ENCODE results near the gene EXOC4. TPM values are rescaled to one million over a fixed set of nuclear protein-coding genes. Genes with fewer than 3 reads are reported as not detected.

The EXOC4 gene
- total and polyA plus RNA-seq, 2 experiments from 2014 or later: 23.9 to 51.7 TPM

DNA sequence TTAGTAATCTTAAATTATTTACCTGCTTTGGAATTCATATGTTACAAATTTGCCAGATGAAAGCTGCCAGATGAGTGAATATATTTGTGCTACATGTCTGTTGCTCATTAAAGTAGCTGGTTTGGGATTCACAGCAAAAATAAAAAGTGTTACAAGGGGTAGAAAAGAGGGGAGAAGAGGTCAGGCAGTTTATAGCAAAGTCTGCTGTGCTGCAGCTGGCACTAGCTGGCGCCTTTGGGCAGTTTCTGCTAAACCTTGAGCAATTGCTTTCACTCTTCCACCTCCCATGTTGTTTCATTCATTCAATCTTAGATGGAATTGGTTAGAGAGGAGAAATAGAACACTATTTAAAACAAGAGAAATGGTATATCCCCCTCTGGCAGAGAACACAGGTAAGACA lies 470.2 kb downstream of the EXOC4 start:
- no peak overlapping the region for H3K27ac ChIP-seq

GRCh38 chr7:133724148-133724547 lies 471.3 kb downstream of the EXOC4 start:
- Histone ChIP-seq H3K4me3 (no peak overlapping the region), H3K79me2 (ENCODE audit: insufficient read depth) (no peaks in the 10 kb centered on the region), H3K9me3 (ENCODE audit: low read depth) (no peaks in the 10 kb centered on the region), H3K27ac (no peak overlapping the region), H3K9me2 (ENCODE audit: insufficient read depth) (no peaks in the 10 kb centered on the region), H3K9ac (no peak overlapping the region), H3K36me3 (ENCODE audit: low read depth) (no peaks in the 10 kb centered on the region), H3K27me3 (replicated peaks; ENCODE audit: insufficient read depth) (no peaks in the 10 kb centered on the region), H4K20me1 (ENCODE audit: insufficient read depth) (no peaks in the 10 kb centered on the region), H3K4me1 (ENCODE audit: insufficient read depth) (no peaks in the 10 kb centered on the region), H3K4me2 (ENCODE audit: unreplicated experiment) (no peak overlapping the region), H3F3A (ENCODE audit: insufficient read depth) (no peaks in the 10 kb centered on the region), H2AFZ (no peak overlapping the region)
- in situ Hi-C loops (cut with MboI): no loop called here
- no peak for TF ChIP-seq EZH2phosphoT487 (IDR thresholded peaks at IDR 0.05; ENCODE audit: insufficient read depth, low read depth)
- TF ChIP-seq EZH2 (IDR thresholded peaks at IDR 0.05; ENCODE audit: insufficient read depth, poor library complexity, severe bottlenecking): no peak
- DNase-seq: no peak
- 98 to 100% methylated on average over 2 of the region's 2 CpGs for WGBS, 2 experiments (ENCODE audit: low coverage in 1 of 2, low lambda C conversion rate in 2 of 2, missing lambda C conversion rate in 2 of 2)

More for the DNA sequence above, 470.2 kb downstream of the EXOC4 start:
- no peak for DNase-seq
- H3F3A ChIP-seq (ENCODE audit: insufficient read depth): no peaks in the 10 kb centered on the region
- no peak overlapping the region for H2AFZ ChIP-seq
- H3K4me2 ChIP-seq (ENCODE audit: unreplicated experiment): no peak overlapping the region
- WGBS, 2 experiments (ENCODE audit: low coverage in 1 of 2, low lambda C conversion rate in 2 of 2, missing lambda C conversion rate in 2 of 2): 94 to 100% methylated on average over 1 of the region's 1 CpG
- H3K79me2 ChIP-seq (ENCODE audit: insufficient read depth): no peaks in the 10 kb centered on the region
- H3K9ac ChIP-seq: no peak overlapping the region
- no peak for TF ChIP-seq EZH2phosphoT487 (IDR thresholded peaks at IDR 0.05; ENCODE audit: insufficient read depth, low read depth)
- TF ChIP-seq EZH2 (IDR thresholded peaks at IDR 0.05; ENCODE audit: insufficient read depth, poor library complexity, severe bottlenecking): no peak
- no peaks in the 10 kb centered on the region for H3K36me3 ChIP-seq (ENCODE audit: low read depth)
- no peaks in the 10 kb centered on the region for H3K4me1 ChIP-seq (ENCODE audit: insufficient read depth)
- in situ Hi-C loops (cut with MboI): no loop called here
- H3K9me2 ChIP-seq (ENCODE audit: insufficient read depth): no peaks in the 10 kb centered on the region
- no peak overlapping the region for H3K4me3 ChIP-seq
- H4K20me1 ChIP-seq (ENCODE audit: insufficient read depth): no peaks in the 10 kb centered on the region
- no peaks in the 10 kb centered on the region for H3K27me3 ChIP-seq (replicated peaks; ENCODE audit: insufficient read depth)
- no peaks in the 10 kb centered on the region for H3K9me3 ChIP-seq (ENCODE audit: low read depth)

DNA sequence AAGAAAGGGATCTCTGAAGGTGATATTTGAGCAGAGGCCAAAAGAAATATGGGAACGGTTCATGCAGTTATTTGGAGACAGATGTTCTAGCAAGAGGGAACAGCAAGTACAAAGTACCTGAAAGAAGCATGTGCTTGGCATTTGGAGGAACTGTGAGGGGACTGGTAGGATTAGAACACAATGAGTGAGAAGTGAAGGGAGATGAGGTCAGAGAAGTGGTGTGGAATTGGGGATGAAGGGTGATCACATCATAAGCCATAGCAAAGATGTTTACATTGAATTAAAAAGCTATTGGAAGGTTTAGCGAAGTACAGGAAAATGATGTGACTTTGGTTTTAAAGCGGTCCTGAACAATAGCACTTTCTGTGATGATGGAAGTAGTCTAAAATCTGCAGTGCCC lies 471.8 kb downstream of the EXOC4 start:
- Histone ChIP-seq H3K9me2 (ENCODE audit: insufficient read depth) (no peaks in the 10 kb centered on the region), H3K27ac (no peak overlapping the region), H3F3A (ENCODE audit: insufficient read depth) (no peaks in the 10 kb centered on the region), H3K4me1 (ENCODE audit: insufficient read depth) (no peaks in the 10 kb centered on the region), H3K4me2 (ENCODE audit: unreplicated experiment) (no peak overlapping the region), H3K9me3 (ENCODE audit: low read depth) (no peaks in the 10 kb centered on the region), H4K20me1 (ENCODE audit: insufficient read depth) (no peaks in the 10 kb centered on the region), H3K4me3 (no peak overlapping the region), H2AFZ (no peak overlapping the region), H3K27me3 (replicated peaks; ENCODE audit: insufficient read depth) (no peaks in the 10 kb centered on the region), H3K79me2 (ENCODE audit: insufficient read depth) (no peaks in the 10 kb centered on the region), H3K9ac (no peak overlapping the region), H3K36me3 (ENCODE audit: low read depth) (no peaks in the 10 kb centered on the region)
- 100% methylated on average over 3 of the region's 3 CpGs for WGBS, 2 experiments (ENCODE audit: low coverage in 1 of 2, low lambda C conversion rate in 2 of 2, missing lambda C conversion rate in 2 of 2)
- in situ Hi-C loops (cut with MboI): no loop called here
- DNase-seq: no peak
- TF ChIP-seq EZH2 (IDR thresholded peaks at IDR 0.05; ENCODE audit: insufficient read depth, poor library complexity, severe bottlenecking) (no peak), EZH2phosphoT487 (IDR thresholded peaks at IDR 0.05; ENCODE audit: insufficient read depth, low read depth) (no peak)

GRCh38 chr7:133727476-133728214 lies 474.8 kb downstream of the EXOC4 start:
- H3K27ac ChIP-seq: no peak overlapping the region
- H3K27me3 ChIP-seq (replicated peaks; ENCODE audit: insufficient read depth): no peaks in the 10 kb centered on the region
- in situ Hi-C loops (cut with MboI): no loop called here
- no peak overlapping the region for H3K4me3 ChIP-seq
- H2AFZ ChIP-seq: no peak overlapping the region
- H3K9me3 ChIP-seq (ENCODE audit: low read depth): no peaks in the 10 kb centered on the region
- H3K4me1 ChIP-seq (ENCODE audit: insufficient read depth): no peaks in the 10 kb centered on the region
- no peak overlapping the region for H3K4me2 ChIP-seq (ENCODE audit: unreplicated experiment)
- TF ChIP-seq EZH2phosphoT487 (IDR thresholded peaks at IDR 0.05; ENCODE audit: insufficient read depth, low read depth) (no peak), EZH2 (IDR thresholded peaks at IDR 0.05; ENCODE audit: insufficient read depth, poor library complexity, severe bottlenecking) (no peak)
- DNase-seq: no peak
- no peaks in the 10 kb centered on the region for H3K36me3 ChIP-seq (ENCODE audit: low read depth)
- no peaks in the 10 kb centered on the region for H3F3A ChIP-seq (ENCODE audit: insufficient read depth)
- WGBS, 2 experiments (ENCODE audit: low coverage in 1 of 2, low lambda C conversion rate in 2 of 2, missing lambda C conversion rate in 2 of 2): 87 to 88% methylated on average over 13 of the region's 13 CpGs
- H4K20me1 ChIP-seq (ENCODE audit: insufficient read depth): no peaks in the 10 kb centered on the region
- H3K79me2 ChIP-seq (ENCODE audit: insufficient read depth): no peaks in the 10 kb centered on the region
- H3K9me2 ChIP-seq (ENCODE audit: insufficient read depth): no peaks in the 10 kb centered on the region
- H3K9ac ChIP-seq: no peak overlapping the region
